Left hindlimb (tissue), 1 donor: ENCODE measurements around the gene CSNK1E.

Experiments
- DNase-seq: peaks from one replicate; pipeline ENCODE4 v3.0.0-alpha.2; 2018

The CSNK1E gene

GRCh38 chr22:38272373-38273134 is 44.7 kb downstream of the CSNK1E start, which contains the start of gene TMEM184B:
TSS of gene TMEM184B (minus strand) at chr22:38273010. CDS start at chr22:38247961, 25,049 bp downstream.
- peak; percentile 87 for DNase-seq

- no peak for DNase-seq
Measured at GRCh38 chr22:38271927-38272372, 45.3 kb downstream of the CSNK1E start.

DNA sequence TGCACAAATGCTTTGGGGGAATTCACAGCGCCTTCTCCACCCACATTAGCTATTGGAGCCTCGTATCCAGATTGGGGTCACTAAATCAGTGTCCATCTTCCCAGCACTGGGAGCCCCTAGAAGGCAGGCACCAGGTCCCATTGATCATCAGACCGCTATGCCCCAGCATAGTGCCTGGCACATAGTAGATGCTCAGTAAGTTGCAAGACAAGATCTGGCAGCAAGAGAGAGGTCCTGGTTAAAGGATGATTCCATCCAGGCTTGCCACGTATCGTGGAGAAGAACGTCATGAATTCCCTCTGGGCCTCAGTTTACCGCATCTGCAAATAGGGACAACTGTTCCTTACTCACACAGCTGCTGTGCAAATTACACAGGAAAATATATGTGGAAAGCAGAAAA is 46.1 kb downstream of the CSNK1E start:
- DNase-seq, result no peak

GRCh38 chr22:38270091-38270992 is 46.9 kb downstream of the CSNK1E start:
- DNase-seq, result no peak

GRCh38 chr22:38269466-38269865 is 47.8 kb downstream of the CSNK1E start:
- DNase-seq, result no peak

DNA sequence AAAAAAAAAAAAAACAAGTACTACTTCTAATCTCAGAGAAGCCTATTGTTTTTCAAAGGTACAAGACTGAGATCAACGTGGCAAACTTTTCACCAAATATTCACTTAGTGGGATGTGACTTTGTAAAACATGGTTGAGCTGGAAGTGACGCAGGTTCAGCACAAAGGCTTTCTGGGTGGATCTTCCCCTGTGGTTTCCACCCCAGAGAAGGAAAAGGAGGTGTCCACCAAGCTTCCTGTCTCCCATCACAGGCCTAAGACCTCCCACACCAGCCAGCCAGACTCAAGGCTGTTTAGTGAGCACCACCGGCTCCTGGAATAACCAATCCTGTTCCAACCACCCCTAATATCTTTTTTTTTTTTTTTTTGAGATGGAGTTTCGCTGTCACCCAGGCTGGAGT is 50.1 kb downstream of the CSNK1E start:
- no peak for DNase-seq

DNA sequence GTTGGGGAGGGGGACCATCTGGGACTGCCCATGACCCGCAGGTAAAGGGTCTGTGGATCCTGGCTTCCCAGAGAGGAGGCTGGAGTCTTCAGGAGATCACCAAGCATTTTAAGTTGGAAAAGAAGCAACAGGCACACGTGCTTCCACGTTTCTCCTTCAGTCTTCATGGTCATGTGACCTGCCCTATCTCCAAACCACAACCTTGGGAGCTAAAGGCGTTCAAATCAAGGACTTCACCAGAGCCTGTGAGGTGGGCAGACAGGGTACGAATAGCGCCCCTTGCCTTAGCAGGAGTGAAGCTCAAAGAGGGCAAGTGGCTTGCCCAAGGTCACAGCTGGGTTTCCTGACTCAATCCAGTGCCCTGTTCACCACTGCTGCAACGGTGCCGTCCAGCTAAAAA is 51.1 kb downstream of the CSNK1E start:
- no peak for DNase-seq

- DNase-seq, result no peak
Measured at GRCh38 chr22:38264322-38264843, 52.9 kb downstream of the CSNK1E start.

DNA sequence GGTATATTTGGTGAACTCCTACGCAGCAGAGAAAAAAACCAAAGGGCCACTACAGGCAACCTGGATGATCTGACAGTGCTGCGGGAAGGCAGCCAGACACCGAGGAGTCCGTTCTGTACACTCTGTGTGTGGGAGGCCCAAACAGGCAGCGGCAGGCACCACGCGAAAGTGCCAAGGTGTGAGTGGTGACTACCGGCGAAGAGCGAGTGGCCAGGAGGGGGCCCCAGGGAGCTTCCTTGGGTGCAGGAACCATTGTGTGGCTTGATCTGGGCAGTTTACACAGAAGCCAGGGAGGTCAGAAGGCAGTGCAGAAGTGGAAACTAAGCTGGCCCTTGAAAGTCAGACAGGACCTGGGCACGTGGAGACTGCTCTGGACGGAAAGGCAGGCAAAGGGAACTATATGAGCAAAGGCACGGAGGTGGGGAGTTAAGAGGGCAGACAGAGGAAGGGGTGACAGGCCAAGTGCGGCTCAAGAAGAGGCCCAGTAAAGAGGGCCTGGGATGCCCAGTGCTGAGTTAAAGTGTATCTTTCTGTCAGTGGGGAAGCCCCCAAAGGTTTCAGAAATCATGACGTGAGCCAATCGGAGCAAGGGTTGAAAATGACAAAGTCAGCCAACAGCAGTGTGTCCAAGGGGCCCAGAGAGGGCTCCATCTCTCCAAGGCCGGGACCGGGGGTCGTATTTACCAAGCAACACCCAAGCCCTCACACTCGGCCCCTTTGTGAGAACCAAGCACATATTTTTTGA is 55.0 kb downstream of the CSNK1E start:
- no peak for DNase-seq

DNA sequence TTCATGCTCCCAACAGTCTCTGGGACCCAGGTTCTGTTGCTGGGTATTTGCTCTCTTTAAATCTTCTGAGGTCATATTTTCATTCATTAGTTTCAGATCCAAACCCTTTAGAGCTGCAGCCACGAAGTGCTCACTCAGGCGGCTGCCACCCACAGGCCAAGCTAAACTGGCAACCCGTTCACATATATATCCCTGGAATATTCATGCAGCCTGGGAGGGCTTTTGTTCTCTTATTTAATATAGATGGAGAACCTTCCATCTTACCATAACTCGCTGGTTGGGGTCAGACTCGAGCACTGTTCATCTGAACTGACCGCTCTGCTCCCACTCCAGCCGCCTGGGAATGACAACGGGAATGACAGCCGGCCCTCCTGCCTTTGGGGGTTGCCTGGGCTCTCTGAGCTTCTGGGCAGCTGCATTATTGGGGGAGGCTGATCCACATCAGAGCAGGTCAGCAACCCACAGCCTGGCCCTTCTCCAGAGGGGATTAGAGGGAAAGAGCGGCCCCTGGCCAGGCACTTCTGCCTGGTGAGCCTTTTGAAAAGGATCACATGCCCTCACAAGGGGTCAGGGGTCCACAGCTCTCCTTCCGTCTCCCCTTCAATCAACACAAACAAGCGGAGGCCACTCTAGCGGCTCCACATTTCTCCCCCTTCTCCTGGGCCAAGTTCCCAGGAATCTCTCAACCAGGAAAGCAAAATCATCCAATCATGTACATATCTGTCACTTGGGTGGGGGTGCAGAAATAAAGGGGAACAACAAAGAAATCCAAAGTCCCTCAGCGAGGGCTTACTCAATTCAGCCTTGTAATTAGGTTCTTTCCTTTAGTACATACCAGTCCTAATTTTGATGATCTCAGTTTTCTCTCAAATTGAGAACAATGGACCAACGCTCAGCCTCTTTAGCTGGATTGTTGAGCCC is 56.2 kb downstream of the CSNK1E start:
- peak; percentile 61 for DNase-seq

DNA sequence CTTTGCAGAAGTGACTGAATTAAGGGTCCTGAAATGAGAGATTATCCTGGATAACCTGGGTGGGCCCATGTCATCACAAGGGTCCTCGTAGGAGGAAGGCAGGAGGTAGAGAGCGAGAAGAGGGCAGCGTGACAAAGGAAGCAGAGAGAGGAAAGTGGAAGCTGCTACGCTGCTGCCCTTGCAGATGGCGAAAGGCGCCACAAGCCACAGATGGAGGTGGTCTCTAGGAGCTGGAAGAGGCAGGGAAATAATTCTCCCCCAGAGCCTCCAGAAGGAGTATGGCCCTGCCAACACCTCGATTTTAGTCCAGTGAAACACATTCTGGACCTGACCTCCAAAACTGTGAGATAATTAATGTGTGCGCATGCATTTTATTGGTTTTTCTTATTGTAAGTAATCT is 57.9 kb downstream of the CSNK1E start:
- no peak for DNase-seq

DNA sequence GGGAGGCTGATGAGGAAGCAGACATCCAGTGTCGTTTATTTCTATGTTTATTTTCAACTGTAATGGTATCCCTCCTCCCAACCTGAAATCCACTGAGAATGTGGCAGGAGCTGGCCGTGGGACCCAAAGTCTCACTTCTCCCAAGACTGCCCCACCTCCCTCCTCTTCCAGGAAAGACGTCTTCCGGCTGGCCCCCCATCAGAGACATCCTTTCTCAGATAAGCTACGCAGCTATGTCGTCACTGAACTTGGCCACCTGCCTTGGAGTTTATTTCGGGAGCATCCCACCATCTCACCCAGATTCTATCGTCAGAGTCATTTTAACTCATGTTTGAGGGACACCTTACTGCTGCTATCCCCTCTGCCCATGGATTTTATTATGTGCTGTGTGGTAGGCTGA is 58.3 kb downstream of the CSNK1E start:
- DNase-seq, result no peak

GRCh38 chr22:38257650-38258250 is 59.5 kb downstream of the CSNK1E start:
- DNase-seq, result no peak

DNA sequence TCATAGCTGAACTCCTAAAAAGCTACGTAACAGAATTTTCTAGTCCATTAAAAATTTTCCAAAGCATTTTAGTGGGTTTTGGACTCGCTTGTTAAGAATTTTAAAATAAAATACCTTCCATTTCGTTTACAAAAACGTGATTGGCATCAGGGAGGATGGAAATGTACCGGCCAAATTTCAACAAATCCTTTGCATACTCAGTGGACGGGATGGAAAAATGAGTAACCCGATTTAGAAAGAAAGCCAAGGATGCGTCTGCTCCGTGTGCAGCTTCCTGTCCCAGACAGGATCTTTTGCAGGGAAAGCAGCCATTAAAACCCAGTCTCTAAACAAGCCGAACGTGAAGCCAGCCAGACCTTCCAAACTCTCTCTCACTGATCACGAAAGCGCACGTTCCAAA is 60.1 kb downstream of the CSNK1E start:
- DNase-seq, result peak; percentile 66

GRCh38 chr22:38255697-38256096 is 61.5 kb downstream of the CSNK1E start:
- no peak for DNase-seq

- no peak for DNase-seq
Measured at GRCh38 chr22:38251341-38251692, 65.9 kb downstream of the CSNK1E start.

DNA sequence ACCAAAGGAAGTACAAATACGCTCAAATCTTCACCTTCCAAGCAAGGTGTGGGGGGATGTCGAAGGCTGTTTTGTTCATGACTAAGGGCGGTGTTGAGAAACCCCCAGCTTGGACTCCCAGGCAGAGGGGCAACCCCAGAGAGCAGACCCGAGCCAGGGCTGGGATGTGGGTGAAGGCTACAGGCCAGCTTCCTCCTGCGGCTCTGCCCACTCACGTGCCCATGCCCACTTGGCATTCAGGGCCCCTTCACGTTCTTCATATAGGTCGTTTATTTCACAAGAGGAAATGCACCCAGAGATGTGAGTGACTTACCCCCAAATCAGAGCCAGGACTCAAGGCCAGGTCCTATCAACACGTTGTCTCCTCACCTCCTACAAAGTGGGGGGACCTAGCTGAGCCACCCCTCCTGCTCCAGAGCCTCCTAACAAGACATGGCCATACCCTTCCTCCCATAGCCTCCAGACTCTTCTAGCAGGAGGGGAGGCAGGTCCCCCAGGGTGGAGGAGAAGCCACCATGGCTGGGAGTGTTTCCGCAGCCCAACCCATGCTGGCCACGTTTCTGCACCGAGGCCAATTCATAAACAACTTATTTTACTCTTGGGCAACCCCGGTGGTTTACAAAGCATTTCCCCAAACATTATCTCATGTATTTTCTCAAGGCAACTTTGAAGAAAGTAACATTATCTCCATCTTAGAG is 66.4 kb downstream of the CSNK1E start:
- no peak for DNase-seq

- DNase-seq, result no peak
Measured at GRCh38 chr22:38249803-38250642, 67.2 kb downstream of the CSNK1E start.

GRCh38 chr22:38249301-38249700 is 67.9 kb downstream of the CSNK1E start:
- DNase-seq, result no peak

DNA sequence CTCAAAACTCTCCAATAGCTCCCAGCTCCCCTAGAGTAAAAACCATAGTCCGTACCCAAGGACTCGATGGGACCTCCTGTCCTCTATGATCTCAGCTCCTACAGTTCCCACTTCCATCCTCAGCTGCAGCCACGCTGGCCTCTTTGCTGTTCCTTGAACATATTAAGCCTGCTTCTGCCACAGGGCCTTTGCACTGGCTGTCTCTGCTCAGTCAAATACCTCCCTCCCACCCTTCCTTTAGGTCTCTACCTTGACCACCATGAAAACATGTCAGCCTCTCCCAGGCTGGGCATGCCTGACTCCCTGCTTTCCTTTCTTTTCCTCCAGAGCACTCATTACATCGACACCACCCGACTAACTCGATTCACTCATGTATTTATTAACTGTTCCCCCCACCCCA is 69.0 kb downstream of the CSNK1E start:
- no peak for DNase-seq
